ENCODE measurements around the gene ADA.
A peak's percentile ranks its signal among the peaks of the same experiment; 100 is the strongest.

GRCh38 chr20:44683263-44684046, 32.0 kb upstream of the ADA start:
- TF ChIP-seq TAF1 (IDR thresholded peaks at IDR 0.05; ENCODE audit: low read depth) (no peak), CTCF (IDR thresholded peaks at IDR 0.05; ENCODE audit: poor library complexity, severe bottlenecking) (peak; percentile 80), POLR2AphosphoS5 (IDR thresholded peaks at IDR 0.05) (no peak), SMC3 (conservative IDR thresholded peaks at IDR 0.05; ENCODE audit: poor library complexity) (peak; percentile 78), RAD21 (conservative IDR thresholded peaks at IDR 0.05) (peak; percentile 65), EP300 (conservative IDR thresholded peaks at IDR 0.05; ENCODE audit: poor library complexity, severe bottlenecking) (no peak), EZH2 (IDR thresholded peaks at IDR 0.05; ENCODE audit: borderline replicate concordance, insufficient read depth, low read length, poor library complexity, severe bottlenecking) (no peak)
- TF ChIP-seq, protein P1, sequence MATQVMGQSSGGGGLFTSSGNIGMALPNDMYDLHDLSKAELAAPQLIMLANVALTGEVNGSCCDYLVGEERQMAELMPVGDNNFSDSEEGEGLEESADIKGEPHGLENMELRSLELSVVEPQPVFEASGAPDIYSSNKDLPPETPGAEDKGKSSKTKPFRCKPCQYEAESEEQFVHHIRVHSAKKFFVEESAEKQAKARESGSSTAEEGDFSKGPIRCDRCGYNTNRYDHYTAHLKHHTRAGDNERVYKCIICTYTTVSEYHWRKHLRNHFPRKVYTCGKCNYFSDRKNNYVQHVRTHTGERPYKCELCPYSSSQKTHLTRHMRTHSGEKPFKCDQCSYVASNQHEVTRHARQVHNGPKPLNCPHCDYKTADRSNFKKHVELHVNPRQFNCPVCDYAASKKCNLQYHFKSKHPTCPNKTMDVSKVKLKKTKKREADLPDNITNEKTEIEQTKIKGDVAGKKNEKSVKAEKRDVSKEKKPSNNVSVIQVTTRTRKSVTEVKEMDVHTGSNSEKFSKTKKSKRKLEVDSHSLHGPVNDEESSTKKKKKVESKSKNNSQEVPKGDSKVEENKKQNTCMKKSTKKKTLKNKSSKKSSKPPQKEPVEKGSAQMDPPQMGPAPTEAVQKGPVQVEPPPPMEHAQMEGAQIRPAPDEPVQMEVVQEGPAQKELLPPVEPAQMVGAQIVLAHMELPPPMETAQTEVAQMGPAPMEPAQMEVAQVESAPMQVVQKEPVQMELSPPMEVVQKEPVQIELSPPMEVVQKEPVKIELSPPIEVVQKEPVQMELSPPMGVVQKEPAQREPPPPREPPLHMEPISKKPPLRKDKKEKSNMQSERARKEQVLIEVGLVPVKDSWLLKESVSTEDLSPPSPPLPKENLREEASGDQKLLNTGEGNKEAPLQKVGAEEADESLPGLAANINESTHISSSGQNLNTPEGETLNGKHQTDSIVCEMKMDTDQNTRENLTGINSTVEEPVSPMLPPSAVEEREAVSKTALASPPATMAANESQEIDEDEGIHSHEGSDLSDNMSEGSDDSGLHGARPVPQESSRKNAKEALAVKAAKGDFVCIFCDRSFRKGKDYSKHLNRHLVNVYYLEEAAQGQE (IDR thresholded peaks at IDR 0.05; ENCODE audit: borderline replicate concordance), result no peak

All from neural cell (in vitro differentiated cells).